ENCODE measurements around the gene RAB6A.
A peak's percentile ranks its signal among the peaks of the same experiment; 100 is the strongest.
"Not testable (repeated sequence)": the region's sequence is repeated elsewhere in the genome, so short reads cannot be mapped to it uniquely, and the experiment has no call there.

Gene RAB6A

DNA sequence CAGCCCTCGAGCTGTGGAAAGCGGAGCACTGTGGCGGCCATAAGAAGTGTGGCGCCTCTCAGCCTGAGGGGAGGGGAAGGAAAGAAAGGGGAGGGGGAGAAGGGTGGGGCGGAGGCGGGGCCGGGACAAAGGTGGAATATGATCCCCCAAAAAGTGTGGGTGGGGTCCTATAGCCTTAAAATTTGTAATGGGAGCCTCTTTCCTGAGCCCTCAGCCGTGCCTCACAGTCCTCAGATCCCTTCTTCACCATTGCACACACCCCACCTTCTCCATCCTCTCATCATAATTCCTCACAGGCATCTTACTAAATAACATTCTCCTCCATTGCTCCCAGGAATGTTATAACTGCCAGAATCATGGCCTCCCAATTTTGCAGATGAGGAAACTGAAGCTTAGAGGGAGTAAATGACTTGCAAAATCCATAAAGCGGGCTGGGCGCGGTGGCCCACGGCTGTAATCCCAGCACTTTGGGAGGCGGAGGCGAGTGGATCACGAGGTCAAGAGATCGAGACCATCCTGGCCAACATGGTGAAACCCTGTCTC lies 600 bp upstream of the RAB6A start:
- no peak for DNase-seq

DNA sequence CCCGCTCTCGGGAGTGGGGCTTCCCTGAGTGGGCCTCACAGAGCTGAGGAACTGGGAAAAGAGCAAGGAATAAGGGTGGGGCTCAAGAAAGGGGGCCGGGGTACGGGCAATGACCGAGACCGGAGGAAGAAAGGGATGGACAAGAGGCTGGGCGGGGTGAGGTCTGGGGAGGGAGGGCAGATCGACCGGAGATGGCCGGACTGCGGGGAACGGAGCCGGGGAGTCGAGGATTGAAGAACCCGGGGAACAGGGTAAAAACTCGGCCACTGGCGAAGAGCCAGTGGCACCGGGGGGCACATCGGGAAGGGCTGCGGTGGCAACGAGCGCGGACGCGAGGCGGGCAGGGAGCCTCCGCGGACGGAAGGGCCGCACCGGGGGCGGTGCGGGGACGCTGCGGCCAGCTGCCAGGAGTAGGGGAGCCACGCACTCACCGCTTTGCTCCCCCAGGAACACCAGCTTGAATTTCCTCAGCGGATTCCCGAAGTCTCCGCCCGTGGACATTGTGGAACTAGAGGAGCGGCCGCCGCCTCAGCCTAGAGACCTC lies 667 bp downstream of the RAB6A start:
- peak in 2 of 5 donors; percentile 8 to 14 for DNase-seq

DNA sequence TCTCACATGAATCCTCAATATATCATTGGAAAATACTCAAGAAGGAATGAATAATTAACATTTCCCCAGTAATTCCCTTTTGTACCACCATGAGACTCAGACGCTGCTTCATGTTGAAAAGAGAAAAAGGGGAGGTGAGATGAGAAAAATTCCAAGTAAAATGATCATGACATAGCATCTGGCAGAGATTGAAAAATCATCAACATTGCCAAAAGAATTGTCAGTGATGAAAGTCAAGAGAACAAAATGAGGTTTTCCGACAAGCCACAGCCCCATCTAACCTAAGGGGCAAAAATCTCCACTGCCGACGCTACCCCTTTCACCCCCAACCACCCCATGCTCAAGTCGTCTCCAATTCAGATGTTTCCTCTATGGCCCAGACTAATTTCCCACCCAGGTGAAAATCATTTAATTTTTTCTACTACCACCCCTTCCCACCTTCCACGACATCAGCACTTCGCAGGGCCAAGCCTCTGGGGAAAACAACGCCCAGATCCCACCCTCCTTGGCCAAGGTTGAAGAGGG lies 1.2 kb downstream of the RAB6A start:
- DNase-seq: no peak

DNA sequence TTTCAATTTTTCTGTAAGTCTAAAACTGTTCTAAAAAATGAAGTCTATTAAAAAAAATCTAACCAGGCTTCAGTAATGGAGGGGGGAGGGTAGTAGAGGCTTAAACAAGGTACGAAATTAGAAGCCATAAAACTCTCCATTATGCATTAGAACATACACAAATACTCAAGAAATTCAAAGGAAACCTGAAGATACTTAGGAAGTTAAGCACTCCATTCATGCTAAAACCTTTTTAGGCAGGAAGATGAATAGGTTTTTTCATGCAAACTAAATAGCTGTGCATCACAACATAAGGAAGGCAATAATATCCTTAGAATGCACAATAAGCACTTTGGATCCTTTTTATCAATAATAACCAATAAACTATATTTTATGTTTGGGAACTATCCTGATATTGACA lies 2.4 kb downstream of the RAB6A start:
- DNase-seq: no peak

DNA sequence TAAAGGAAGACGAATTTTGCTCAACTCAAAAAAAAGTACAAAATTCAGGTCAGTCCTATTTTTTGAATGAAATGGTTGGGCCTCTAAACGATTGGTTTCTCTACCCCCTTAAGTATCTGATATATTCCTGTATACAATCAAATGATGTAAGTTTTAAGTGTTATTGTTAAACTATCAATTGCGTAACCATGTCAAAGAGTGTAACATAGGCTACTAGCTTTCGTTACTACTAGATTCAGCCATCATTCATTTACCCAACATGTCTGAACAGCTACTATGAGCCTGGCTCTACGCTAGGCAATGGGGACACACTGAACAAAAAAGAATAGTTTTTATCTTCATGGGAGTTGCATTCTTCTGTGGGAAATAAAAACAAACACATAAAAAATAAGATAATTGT lies 3.3 kb downstream of the RAB6A start:
- DNase-seq: no peak

DNA sequence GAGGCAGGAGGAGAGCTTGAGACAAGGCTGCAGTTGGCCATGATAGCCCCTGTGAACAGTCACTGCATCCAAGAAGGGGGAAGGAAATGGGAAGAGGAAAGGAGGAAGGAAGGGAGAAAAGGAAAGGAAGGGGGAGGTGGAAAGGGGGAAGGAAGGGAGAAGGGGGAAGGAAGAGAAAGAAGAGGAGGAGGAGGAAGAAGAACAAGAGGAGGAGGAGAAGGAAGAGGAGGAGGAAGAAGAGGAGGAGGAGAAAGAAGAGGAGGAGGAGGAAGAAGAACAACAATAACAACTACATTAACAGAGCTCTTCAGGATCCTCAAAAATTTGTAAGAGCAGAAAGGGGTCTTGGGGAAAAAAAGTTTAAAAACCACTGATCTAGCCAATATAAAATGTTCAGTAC lies 5.2 kb downstream of the RAB6A start:
- DNase-seq: no peak

DNA sequence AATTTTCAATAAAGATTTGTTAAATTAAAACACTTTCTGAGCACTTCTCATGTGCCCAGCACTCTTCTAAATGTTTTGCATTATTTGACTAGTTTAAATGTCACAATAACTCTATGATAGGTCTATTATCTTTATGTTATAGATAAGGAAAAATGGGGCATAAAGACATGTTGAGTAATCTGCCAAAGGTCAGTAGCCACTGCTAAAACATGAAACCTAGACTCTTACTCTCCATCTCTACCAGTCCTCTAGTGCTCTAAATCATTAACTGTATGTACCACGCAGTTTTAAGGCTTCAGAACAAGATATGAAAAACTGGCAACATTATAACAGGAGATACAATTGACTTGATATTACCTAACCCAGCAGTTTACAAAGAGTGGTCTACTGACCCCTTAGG lies 6.9 kb downstream of the RAB6A start:
- DNase-seq: no peak

DNA sequence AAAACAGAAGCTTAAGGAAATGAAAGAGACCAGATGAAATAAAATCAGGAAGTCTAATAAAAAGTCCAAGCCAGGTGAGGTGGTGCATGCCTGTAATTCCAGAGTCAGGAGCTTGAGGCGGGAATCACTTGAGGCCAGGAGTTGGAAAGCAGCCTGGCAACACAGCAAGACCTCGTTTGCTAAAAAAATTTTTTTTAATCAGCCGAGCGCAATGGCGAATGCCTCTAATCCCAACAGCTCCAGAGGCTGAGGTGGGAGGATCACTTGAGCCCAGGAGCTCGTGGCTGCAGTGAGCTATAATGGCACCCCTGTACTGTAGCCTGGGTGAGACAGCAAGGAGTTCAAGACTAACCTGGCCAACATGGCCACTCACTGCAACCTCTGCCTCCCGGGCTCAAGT lies 8.0 kb downstream of the RAB6A start:
- no peak for DNase-seq

DNA sequence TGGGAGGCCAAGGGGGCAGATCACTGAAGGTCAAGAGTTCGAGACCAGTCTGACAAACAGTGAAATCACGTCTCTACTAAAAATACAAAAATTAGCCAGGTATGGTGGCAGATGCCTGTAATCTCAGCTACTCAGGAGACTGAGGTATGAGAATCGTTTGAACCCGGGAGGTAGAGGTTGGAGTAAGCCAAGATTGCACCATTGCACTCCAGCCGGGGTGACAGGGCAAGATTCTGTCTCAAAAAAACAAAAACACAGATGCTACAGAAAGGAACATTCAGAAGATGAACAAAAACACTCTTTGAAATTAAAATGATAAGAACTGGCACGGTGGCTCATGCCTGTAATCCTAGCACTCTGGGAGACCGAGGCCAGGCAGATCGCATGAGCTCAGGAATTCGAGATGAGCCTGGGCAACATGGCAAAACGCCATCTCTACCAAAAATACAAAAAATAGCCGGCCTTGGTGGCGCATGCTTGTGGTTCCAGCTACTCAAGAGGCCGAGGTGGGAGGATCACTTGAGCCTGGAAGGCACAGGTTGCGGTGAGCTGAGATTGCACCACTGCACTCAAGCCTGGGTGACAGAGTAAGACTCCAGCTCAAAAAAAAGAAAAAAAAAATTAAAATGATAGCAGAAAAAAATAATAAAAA lies 8.5 kb downstream of the RAB6A start:
- DNase-seq: no peak

DNA sequence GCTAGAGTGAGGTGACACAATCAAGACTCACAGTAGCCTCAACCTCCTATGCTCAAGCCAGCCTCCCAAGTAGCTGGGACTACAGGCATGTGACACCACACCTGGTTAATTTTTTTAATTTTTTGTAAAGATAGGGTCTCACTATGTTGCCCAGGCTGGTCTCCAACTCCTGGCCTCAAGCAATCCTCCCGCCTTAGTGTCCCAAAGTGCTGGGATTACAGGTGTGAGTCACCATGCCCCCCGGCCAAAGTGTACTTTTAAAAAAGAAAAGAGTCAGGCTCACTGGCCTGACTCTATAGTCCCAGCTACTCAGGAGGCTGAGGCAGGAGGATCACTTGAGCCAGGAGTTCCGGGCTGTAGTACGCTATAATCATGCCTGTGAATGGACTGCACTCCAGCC lies 10.0 kb downstream of the RAB6A start:
- not testable (repeated sequence) for DNase-seq

DNA sequence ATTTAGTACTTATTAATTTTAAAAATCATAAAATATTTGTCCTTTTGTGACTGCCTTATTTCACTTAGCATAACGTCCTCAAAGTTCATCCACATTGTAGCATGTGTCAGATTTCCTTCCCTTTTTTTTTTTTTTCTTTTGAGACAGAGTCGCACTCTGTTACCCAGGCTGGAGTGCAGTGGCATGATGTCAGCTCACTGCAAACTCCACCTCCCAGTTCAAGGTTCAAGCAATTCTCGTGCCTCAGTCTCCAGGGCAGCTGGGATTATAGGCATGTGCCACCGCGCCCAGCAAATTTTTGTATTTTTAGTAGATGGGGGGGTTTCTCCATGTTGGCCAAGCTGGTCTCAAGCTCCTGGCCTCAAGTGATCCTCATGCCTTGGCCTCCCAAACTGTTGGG lies 10.6 kb downstream of the RAB6A start:
- no peak for DNase-seq

DNA sequence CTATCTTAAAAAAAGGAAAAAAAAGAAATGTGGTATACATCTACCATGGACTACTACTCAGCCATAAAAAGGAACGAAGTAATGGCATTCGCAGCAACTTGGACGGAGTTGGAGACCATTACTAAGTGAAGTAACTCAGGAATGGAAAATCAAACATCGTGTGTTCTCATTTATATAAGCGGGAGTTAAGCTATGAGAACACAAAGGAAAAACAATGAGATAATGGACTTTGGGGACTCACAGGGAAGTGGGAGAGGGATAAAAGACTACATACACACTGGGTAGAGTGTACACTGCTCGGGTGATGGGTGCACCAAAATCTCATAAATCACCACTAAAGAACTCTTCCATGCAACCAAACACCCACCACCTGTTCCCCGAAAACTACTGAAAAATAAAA lies 11.8 kb downstream of the RAB6A start:
- DNase-seq: no peak

DNA sequence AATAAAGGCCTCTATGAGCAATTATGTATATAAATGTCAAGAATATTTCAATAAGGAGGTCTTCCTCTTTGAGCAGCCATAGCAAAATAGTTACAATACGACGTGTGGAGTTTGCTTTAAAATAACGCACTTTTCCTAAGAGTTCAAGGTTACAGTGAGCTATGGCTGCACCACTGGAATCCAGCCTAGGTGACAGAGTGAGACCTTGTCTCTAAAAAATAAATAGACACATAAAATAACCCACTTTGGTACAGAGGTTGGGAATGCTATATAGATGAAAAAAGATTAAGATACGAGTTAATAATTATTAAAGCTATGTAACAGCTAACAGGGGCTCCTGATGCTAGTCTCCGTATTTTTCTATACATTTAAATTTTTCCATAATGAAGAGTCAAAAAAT lies 12.6 kb downstream of the RAB6A start:
- DNase-seq: no peak

DNA sequence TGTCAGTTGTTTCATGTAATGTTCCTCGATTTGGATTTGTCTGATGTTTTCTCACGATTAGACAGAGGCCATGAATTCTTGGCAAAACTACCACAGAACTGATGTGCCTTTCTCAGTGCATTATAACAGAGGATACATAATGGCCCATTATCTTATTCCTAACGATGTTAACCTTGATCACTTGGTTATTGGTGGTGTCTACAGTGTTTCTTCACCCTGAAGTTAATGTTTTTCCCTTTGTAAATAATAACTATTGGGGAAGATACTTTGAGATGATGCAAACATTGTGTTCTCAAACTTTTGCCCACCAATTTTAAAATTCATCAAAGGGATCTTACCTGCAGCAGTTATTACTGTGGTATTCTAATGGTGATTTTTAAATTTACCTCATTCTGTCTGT lies 13.1 kb downstream of the RAB6A start:
- no peak for DNase-seq

DNA sequence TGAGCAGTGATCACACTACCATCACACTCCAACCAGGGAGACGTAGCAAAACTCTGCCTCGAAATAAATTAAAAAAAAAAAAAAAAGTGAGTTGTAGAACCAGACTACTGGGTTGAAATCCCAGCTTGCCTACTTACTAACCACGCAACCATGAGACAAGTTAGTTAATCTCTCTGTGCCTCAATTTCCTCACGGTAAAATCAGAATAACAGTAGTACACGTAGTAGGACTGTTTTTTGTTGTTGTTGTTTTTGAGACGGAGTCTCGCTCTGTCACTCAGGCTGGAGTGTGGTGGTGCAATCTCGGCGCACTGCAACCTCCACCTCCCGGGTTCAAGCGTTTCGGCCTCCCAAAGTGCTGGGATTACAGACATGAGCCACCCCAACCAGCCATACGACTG lies 14.2 kb downstream of the RAB6A start:
- DNase-seq: no peak

DNA sequence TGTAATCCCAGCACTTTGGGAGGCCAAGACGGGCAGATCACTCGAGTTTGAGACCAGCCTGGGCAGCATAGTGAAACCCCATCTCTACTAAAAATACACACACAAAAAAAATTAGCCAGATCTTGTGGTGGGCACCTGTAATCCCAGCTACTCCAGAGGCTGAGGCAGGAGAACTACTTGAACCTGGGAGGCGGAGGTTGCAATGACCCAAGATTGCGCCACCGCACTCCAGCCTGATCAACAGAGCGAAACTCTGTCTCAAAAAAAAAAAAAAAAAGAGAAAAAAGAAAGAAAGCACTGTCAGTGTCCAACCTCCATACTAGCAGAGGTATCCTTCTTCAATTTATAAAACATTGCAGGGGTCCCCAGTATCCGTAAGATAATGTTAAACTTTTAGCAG lies 17.8 kb downstream of the RAB6A start:
- no peak for DNase-seq

DNA sequence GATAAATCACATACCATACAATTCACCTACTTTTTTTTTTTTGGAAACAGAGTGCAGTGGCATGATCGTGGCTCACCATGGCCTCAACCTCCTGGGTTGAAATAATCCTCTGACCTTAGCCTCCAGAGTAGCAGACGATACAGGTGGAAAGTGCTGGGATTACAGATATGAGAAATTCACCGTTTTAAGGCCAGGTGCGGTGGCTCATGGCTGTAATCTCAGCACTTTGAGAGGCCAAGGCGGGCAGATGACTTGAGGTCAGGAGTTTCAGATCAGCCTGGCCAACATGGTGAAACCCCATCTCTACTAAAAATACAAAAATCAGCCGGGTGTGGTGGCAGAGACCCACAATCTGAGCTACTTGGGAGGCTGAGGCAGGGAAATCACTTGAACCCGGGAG lies 24.9 kb downstream of the RAB6A start:
- not testable (repeated sequence) for DNase-seq

DNA sequence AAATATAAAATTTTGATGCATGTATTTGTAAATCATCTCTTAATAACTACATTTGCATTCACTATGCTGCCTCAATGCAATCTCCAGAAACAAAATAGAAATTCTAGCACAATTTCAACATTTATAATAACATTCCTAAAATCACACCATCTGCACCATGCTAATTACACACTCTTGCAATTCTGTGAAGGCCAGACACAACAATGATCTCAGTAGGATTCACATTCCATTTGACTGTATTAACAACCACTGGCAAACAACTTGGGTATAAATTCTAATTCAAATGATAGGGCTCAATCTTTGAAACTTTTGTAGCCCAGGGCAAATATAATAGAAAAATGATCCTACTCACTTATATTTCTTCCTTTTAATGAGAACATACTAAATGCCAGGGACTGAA lies 25.9 kb downstream of the RAB6A start:
- DNase-seq: no peak

DNA sequence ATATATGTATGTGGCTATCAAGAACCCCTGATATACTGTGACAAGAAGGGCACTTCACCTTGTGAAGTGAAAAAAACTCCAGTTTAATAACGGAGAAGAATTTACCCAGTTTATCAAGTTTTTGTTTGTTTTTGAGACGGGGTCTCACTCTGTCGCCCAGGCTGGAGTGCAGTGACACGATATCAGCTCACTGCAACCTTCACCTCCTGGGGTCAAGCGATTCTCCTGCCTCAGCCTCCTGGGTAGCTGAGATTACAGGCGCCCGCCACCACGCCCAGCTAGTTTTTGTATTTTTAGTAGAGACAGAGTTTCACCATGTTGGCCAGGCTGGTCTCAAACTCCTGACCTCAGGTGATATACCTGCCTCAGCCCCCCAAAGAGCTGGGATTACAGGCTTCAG lies 26.9 kb downstream of the RAB6A start:
- DNase-seq: not testable (repeated sequence)

DNA sequence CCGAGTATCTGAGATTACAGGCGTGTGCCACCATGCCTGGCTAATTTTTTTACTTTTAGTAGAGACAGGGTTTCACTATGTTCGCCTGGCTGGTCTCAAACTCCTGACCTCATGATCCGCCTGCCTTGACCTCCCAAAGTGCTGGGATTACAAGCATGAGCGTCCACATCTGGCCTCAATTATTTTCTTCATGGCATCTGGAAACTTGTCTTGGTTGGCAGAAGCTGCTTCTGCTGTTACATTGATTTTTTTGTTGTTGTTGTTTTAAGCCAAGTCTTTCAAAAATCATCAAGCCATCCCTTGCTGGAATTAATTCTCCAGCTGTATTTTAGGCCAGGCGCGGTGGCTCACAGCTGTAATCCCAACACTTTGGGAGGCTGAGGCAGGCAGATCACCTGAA lies 27.9 kb downstream of the RAB6A start:
- DNase-seq: not testable (repeated sequence)

DNA sequence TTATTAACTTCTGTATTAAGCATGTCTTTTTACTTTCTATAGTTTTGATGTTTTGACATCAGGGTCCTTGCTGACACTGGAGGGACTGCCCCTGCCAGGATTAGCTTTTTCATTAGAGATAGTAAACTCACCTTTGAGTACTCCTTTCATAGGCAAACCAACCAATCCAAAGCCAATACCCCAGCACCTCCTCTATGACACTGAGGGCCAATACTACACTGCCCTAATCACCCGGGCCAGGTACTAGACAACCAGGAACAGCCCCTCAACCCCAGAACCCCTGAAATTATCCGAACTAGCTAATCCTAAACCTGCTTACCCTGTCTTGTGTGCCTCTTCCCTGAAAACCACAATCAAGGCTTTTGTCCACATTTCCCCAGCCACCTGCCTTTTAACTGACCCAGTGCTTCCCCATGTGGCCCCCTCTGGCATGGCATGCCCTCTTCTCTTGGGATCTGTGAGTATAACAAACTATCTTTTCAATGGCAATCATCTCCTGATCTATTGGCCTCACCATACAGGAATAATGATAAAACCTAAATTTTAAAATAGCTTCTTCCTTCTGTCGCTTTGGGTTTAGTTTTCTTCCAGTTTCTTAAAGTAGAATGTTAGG lies 31.2 kb downstream of the RAB6A start:
- no peak for DNase-seq

DNA sequence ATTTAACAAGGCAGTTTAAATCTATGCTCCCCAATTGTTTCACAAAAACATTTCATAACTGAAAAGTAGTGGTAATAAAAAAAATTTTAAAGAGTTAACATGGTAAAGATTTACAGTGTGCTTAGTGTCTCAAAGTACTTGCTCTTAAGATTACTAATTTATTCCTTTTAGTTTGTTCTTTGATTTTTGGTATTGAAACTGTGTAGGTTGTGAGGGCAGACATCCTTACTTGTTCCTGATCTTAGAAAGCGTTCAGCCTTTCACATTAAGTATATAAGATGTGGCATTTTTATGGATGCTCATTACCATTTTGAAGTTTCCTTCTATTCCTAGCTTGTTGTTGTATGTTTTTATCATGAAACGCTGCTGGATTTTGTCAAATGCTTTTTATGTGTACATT lies 32.9 kb downstream of the RAB6A start:
- DNase-seq: no peak

DNA sequence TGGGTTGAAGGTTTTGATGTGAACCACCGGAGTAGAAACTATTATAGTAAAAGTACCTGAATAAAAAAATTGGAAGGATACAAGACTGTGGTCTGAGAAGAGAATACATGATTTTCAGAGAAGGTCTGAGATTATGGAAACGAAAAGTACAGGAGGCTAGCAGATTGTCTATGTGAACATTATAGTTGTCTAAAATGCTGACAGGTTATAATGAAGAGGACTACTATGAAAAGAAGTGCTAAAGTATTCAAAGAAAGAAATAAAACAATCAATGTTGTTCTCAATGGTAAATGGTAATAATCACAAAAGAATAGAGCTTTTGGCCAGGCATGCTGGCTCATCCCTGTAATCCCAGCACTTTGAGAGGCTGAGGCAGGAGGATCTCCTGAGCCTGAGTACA lies 34.0 kb downstream of the RAB6A start:
- no peak for DNase-seq

DNA sequence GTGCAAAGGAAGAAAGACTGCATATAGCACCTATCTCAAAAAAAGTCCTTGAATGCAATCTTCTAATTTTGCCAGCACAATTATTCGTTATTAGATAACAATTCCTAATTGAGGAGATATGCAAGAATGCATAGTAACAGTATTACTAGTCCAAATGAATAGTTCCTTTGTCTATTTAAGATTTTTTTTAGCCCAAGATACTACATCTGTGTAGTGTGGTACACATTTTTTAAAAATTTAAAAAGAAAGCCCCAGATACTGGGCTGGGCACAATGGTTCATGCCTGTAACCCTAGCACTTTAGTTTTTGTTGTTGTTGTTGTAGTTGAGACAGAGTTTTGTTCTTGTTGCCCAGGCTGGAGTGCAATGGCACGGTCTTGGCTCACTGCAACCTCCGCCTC lies 43.7 kb downstream of the RAB6A start:
- no peak for DNase-seq
